ENCODE measurements around the gene GPANK1. TPM values are rescaled to one million over a fixed set of nuclear protein-coding genes. Genes with fewer than 3 reads are reported as not detected.
A peak's percentile ranks its signal among the peaks of the same experiment; 100 is the strongest.

GPANK1 gene
- total and polyA plus RNA-seq, 9 of the 15 experiments (the other 6 are each of a cell fraction or from before 2014, with no cell fraction given): 32.2 to 111 (median 46.3) TPM

GRCh38 chr6:31652925-31653724 is 11.7 kb downstream of the GPANK1 start (continued):
- TF ChIP-seq SMAD1 (IDR thresholded peaks at IDR 0.05; ENCODE audit: low read depth, low read length, partially characterized antibody) (peak; percentile 92), SMAD4 (CRISPR knock-in tag; conservative IDR thresholded peaks at IDR 0.05) (0 out of 2 replicates have a peak, but pooled peaks have one; percentile 6), NCOA4 (IDR thresholded peaks at IDR 0.05; ENCODE audit: partially characterized antibody) (peak; percentile 36), TAL1 (IDR thresholded peaks at IDR 0.05) (0 out of 2 replicates have a peak, but pooled peaks have one; percentile 6), CHD4 (IDR thresholded peaks at IDR 0.05; ENCODE audit: insufficient read depth, insufficient replicate concordance, low read depth, low read length, poor library complexity, severe bottlenecking) (peak; percentile 20), POLR3A (IDR thresholded peaks at IDR 0.05; ENCODE audit: borderline replicate concordance, extremely low read depth, insufficient read depth, insufficient read length) (no peak), LARP7 (IDR thresholded peaks at IDR 0.05) (no peak), RBM39 (optimal IDR thresholded peaks at IDR 0.05; ENCODE audit: low read depth, low read length) (peak; percentile 95), KAT8 (IDR thresholded peaks at IDR 0.05; ENCODE audit: low read depth) (no peak; the same call in 1 of the 2 replicates), VEZF1 (CRISPR knock-in tag; IDR thresholded peaks at IDR 0.05) (no peak), RREB1 (CRISPR knock-in tag; IDR thresholded peaks at IDR 0.05) (no peak), CEBPZ (IDR thresholded peaks at IDR 0.05; ENCODE audit: borderline replicate concordance, low read depth, low read length) (no peak), ETS1 (conservative IDR thresholded peaks at IDR 0.05; ENCODE audit: control insufficient read depth, low read depth, low read length) (peak; percentile 21; the same call in 1 of the 2 replicates), KDM2B (CRISPR knock-in tag; IDR thresholded peaks at IDR 0.05) (0 out of 2 replicates have a peak, but pooled peaks have one; percentile 54)
